Measurements from ENCODE around the gene CHM.

The CHM gene

GRCh38 chrX:85914431-85914830 lies 132.9 kb downstream of the CHM start:
- Histone ChIP-seq H3K4me1 (ENCODE audit: insufficient read depth, poor library complexity, severe bottlenecking) (no peaks in the 10 kb centered on the region), H3K36me3 (ENCODE audit: low read depth) (no peaks in the 10 kb centered on the region), H3K27ac (ENCODE audit: poor library complexity, severe bottlenecking) (no peak overlapping the region), H3K9me3 (ENCODE audit: severe bottlenecking) (no peaks in the 10 kb centered on the region), H3K27me3 (ENCODE audit: insufficient read depth, poor library complexity, severe bottlenecking) (no peaks in the 10 kb centered on the region), H3K4me3 (ENCODE audit: severe bottlenecking) (no peak overlapping the region)
- DNase-seq (ENCODE audit: low spot score): no peak
- no peak for ATAC-seq (ENCODE audit: low read depth)
- no peak for TF ChIP-seq CTCF (IDR thresholded peaks at IDR 0.05; ENCODE audit: poor library complexity, severe bottlenecking)

GRCh38 chrX:85907316-85907715 lies 140.0 kb downstream of the CHM start:
- no peaks in the 10 kb centered on the region for H3K4me1 ChIP-seq (ENCODE audit: insufficient read depth, poor library complexity, severe bottlenecking)
- no peak overlapping the region for H3K27ac ChIP-seq (ENCODE audit: poor library complexity, severe bottlenecking)
- no peak for DNase-seq (ENCODE audit: low spot score)
- TF ChIP-seq CTCF (IDR thresholded peaks at IDR 0.05; ENCODE audit: poor library complexity, severe bottlenecking): no peak
- H3K4me3 ChIP-seq (ENCODE audit: severe bottlenecking): no peak overlapping the region
- H3K9me3 ChIP-seq (ENCODE audit: severe bottlenecking): no peaks in the 10 kb centered on the region
- no peaks in the 10 kb centered on the region for H3K27me3 ChIP-seq (ENCODE audit: insufficient read depth, poor library complexity, severe bottlenecking)
- H3K36me3 ChIP-seq (ENCODE audit: low read depth): no peaks in the 10 kb centered on the region
- ATAC-seq (ENCODE audit: low read depth): no peak

GRCh38 chrX:85906399-85906798 lies 141.0 kb downstream of the CHM start:
- Histone ChIP-seq H3K27me3 (ENCODE audit: insufficient read depth, poor library complexity, severe bottlenecking) (no peaks in the 10 kb centered on the region), H3K27ac (ENCODE audit: poor library complexity, severe bottlenecking) (no peak overlapping the region), H3K4me1 (ENCODE audit: insufficient read depth, poor library complexity, severe bottlenecking) (no peaks in the 10 kb centered on the region), H3K36me3 (ENCODE audit: low read depth) (no peaks in the 10 kb centered on the region), H3K9me3 (ENCODE audit: severe bottlenecking) (no peaks in the 10 kb centered on the region), H3K4me3 (ENCODE audit: severe bottlenecking) (no peak overlapping the region)
- DNase-seq (ENCODE audit: low spot score) (no peak), ATAC-seq (ENCODE audit: low read depth) (no peak)
- TF ChIP-seq CTCF (IDR thresholded peaks at IDR 0.05; ENCODE audit: poor library complexity, severe bottlenecking): no peak

- Histone ChIP-seq H3K36me3 (ENCODE audit: low read depth) (no peaks in the 10 kb centered on the region), H3K27ac (ENCODE audit: poor library complexity, severe bottlenecking) (no peak overlapping the region), H3K4me3 (ENCODE audit: severe bottlenecking) (no peak overlapping the region), H3K4me1 (ENCODE audit: insufficient read depth, poor library complexity, severe bottlenecking) (no peaks in the 10 kb centered on the region), H3K9me3 (ENCODE audit: severe bottlenecking) (no peaks in the 10 kb centered on the region), H3K27me3 (ENCODE audit: insufficient read depth, poor library complexity, severe bottlenecking) (no peaks in the 10 kb centered on the region)
- no peak for TF ChIP-seq CTCF (IDR thresholded peaks at IDR 0.05; ENCODE audit: poor library complexity, severe bottlenecking)
- DNase-seq (ENCODE audit: low spot score) (no peak), ATAC-seq (ENCODE audit: low read depth) (no peak)
Observed at GRCh38 chrX:85905851-85906250, 141.5 kb downstream of the CHM start.

GRCh38 chrX:85903692-85904471 lies 143.5 kb downstream of the CHM start:
- TF ChIP-seq CTCF (IDR thresholded peaks at IDR 0.05; ENCODE audit: poor library complexity, severe bottlenecking): no peak
- no peaks in the 10 kb centered on the region for H3K4me1 ChIP-seq (ENCODE audit: insufficient read depth, poor library complexity, severe bottlenecking)
- H3K27ac ChIP-seq (ENCODE audit: poor library complexity, severe bottlenecking): no peak overlapping the region
- DNase-seq (ENCODE audit: low spot score) (no peak), ATAC-seq (ENCODE audit: low read depth) (no peak)
- no peaks in the 10 kb centered on the region for H3K9me3 ChIP-seq (ENCODE audit: severe bottlenecking)
- H3K4me3 ChIP-seq (ENCODE audit: severe bottlenecking): no peak overlapping the region
- H3K27me3 ChIP-seq (ENCODE audit: insufficient read depth, poor library complexity, severe bottlenecking): no peaks in the 10 kb centered on the region
- H3K36me3 ChIP-seq (ENCODE audit: low read depth): no peaks in the 10 kb centered on the region
